ENCODE data around the gene MYL12B.

The MYL12B gene

DNA sequence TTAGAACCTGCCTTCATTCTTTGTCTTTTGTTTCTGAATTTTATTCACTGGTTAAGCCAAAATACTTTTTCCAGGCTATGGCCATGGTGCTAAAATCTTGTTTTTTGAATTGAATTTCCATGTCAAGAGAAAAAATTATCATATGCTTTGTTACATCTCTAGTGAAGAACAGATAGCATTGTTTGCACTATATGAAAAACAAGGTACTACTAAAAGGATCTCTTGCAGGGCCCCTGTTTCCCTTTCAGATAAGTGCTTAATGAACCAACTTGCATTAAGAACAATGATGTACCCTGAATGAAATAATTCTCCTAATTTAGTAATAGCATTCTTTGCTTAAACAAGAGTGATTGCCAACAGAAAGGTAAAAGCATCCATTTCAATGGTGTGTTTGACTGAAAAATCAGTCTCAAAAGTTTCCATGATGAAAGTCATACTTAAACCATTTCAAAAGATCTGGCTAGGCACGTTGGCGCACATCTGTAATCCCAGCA is 4.3 kb upstream of the MYL12B start:
- in situ Hi-C loops (cut with MboI; ENCODE audit: low sequenced_read_pairs, unreplicated experiment), result no loop called here
- TF ChIP-seq, protein P1, sequence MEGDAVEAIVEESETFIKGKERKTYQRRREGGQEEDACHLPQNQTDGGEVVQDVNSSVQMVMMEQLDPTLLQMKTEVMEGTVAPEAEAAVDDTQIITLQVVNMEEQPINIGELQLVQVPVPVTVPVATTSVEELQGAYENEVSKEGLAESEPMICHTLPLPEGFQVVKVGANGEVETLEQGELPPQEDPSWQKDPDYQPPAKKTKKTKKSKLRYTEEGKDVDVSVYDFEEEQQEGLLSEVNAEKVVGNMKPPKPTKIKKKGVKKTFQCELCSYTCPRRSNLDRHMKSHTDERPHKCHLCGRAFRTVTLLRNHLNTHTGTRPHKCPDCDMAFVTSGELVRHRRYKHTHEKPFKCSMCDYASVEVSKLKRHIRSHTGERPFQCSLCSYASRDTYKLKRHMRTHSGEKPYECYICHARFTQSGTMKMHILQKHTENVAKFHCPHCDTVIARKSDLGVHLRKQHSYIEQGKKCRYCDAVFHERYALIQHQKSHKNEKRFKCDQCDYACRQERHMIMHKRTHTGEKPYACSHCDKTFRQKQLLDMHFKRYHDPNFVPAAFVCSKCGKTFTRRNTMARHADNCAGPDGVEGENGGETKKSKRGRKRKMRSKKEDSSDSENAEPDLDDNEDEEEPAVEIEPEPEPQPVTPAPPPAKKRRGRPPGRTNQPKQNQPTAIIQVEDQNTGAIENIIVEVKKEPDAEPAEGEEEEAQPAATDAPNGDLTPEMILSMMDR (IDR thresholded peaks at IDR 0.05; ENCODE audit: borderline replicate concordance, control extremely low read depth, extremely low read depth, insufficient read depth, missing control alignments), result no peak
- no peak for DNase-seq (ENCODE audit: low spot score)

DNA sequence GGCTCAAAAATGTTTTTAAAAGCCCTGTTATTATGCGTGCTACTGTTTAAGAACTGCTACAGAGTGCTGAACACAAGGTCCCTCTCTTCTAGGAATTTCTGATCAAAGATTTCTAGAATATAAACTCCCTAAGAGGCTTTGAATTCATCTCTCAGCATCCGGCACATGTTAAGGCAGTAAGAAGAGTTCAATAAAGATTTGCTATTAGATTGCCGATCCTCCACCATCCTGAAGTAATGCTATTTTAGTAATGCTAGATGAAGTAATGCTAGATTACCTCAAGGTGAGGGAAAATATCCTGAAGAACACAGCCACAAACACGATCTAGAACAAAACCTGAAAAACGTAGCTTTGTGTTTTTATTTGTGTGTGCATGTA is 949 bp upstream of the MYL12B start:
- in situ Hi-C loops (cut with MboI; ENCODE audit: low sequenced_read_pairs, unreplicated experiment), result no loop called here
- DNase-seq (ENCODE audit: low spot score), result no peak
- TF ChIP-seq, protein P1 (IDR thresholded peaks at IDR 0.05; ENCODE audit: borderline replicate concordance, control extremely low read depth, extremely low read depth, insufficient read depth, missing control alignments), result no peak

DNA sequence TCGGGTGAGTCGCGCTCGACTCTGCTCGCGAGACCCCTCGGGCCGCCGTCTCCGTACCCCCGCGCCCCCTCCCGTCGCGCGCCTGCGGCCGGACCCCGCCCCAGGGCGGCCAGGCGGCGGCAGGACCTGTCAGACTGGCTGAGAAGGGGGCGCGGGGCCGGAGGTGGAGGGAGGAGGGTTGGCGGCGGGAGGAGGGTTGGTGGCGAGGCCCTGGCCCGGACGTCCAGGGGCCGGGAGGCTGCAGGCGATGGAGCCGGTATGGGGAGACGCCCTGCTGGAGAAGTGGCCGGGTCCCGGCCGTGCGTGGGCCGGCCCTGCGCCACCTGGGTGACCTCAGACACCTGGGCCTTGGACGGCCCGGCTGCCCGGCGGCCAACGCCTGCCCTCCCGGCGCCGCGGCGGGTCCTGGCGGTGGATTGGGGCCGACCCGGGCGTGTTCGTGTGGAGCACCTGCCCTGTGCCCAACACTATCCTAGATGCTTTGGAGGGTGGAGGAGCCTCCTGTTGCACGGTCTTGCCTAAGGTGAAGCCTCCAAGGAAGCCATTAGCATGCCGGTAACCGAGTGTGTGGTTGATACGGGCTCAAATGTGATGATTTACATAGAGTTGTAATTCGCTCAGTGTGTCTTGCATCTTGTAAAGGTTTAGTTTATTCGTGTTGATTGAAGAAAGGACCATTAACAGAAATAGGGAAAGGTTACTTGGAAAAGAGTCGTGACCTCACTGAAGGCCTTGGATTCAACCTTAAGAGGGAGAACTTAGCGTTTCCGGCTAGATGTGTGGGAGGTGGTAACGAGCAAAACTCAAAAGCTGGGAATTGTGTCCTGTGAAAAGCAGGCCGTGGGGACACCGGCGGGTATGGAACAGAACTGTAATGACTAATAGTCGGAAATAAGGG is 550 bp downstream of the MYL12B start:
- in situ Hi-C loops (cut with MboI; ENCODE audit: low sequenced_read_pairs, unreplicated experiment), result no loop called here
- TF ChIP-seq, protein P1 (IDR thresholded peaks at IDR 0.05; ENCODE audit: borderline replicate concordance, control extremely low read depth, extremely low read depth, insufficient read depth, missing control alignments), result no peak
- no peak for DNase-seq (ENCODE audit: low spot score)

DNA sequence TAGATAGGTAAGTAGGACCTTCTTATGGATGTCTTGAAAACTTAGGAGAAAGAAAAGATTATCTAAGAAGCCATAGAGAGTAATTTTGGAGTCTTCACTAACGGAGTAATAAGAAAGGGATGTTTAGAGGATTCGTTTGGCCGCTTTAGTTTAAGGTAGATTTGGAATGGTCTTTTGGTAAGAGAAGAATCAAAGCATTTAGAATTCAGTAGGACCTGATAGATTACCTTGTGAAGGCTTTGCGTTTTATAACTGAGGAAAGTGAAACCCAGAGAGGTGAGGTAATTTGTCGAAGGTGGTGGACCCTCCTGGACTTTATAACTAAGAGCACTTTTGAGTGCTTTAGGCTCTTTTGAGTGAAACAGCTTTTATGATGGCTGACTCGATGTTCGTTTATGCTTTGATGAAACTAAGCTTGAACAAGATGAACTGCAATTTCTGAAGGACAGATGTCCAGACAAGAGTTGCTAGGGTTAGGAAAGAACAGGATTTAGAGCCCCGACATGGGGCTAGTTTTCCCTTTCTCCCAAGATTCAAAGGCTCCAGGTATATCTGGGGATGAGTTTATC is 1.3 kb downstream of the MYL12B start:
- in situ Hi-C loops (cut with MboI; ENCODE audit: low sequenced_read_pairs, unreplicated experiment), result no loop called here
- TF ChIP-seq, protein P1 (IDR thresholded peaks at IDR 0.05; ENCODE audit: borderline replicate concordance, control extremely low read depth, extremely low read depth, insufficient read depth, missing control alignments), result no peak
- no peak for DNase-seq (ENCODE audit: low spot score)

DNA sequence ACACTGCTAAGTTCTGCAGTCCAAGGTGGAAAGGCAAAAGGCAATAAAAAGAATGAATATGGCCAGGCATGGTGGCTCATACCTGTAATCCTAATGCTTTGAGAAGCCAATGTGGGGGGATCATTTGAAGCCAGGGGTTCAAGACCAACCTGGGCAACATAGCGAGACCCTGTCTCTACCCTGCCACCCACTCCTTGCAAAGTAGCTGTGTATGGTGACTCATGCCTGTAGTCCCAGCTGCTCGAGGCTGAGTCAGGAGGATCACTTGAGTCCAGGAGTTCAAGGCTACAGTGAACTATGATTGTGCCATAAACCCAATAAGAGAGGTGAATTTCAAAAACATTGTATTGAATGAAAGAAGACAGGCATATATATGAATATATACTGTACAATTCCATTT is 2.4 kb downstream of the MYL12B start:
- no peak for DNase-seq (ENCODE audit: low spot score)
- in situ Hi-C loops (cut with MboI; ENCODE audit: low sequenced_read_pairs, unreplicated experiment), result no loop called here
- TF ChIP-seq, protein P1 (IDR thresholded peaks at IDR 0.05; ENCODE audit: borderline replicate concordance, control extremely low read depth, extremely low read depth, insufficient read depth, missing control alignments), result no peak

DNA sequence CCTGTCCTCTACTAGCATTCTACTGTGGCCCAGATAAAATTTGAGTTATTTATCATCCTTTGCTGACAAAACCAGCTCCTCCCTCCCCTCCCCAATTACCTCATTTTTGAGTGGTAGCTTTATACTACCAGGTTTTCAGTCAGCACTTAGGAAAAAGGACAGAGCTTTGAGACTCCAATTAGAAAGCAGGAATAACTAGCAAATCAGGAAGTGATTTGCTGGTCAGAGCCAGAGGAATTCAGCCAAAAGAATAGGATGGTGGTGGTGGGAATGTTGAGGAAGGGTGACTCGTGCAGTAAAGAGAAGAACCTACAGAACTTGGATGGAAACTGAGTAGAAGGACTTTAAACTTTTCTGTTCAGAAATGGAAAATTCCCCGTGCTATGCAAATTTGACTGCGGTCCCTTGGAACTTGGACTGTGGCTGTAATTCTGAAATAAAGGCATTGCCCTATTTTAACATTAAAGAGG is 3.7 kb downstream of the MYL12B start:
- DNase-seq (ENCODE audit: low spot score), result no peak
- in situ Hi-C loops (cut with MboI; ENCODE audit: low sequenced_read_pairs, unreplicated experiment), result no loop called here
- TF ChIP-seq, protein P1 (IDR thresholded peaks at IDR 0.05; ENCODE audit: borderline replicate concordance, control extremely low read depth, extremely low read depth, insufficient read depth, missing control alignments), result no peak

Data from GM13976 (cell line).